Trophoblast cell (in vitro differentiated cells and primary cell): ENCODE measurements around the gene LRMDA.

Experiments used
- DNase-seq, 2 donors: peaks; one replicate each; pipeline ENCODE4 v3.0.0-alpha.2; 2016
- H2AFZ ChIP-seq: 2 replicates; pipeline ENCODE4 v1.6.1; 2013; ENCODE audit warnings: low read length, moderate library complexity, mild to moderate bottlenecking; ENCODE audit not compliant: insufficient read depth, poor library complexity
- H2AK5ac ChIP-seq: 2 replicates; pipeline ENCODE4 v1.6.1; 2013; ENCODE audit warnings: mild to moderate bottlenecking, low read length
- H2BK120ac ChIP-seq: 2 replicates; pipeline ENCODE4 v1.6.1; 2013; ENCODE audit warnings: low read length, mild to moderate bottlenecking, moderate library complexity; ENCODE audit not compliant: insufficient read depth, poor library complexity
- H2BK12ac ChIP-seq: 2 replicates; pipeline ENCODE4 v1.6.1; 2013; ENCODE audit warnings: mild to moderate bottlenecking, low read length, moderate library complexity
- H2BK5ac ChIP-seq: 2 replicates; pipeline ENCODE4 v1.6.1; 2013; ENCODE audit warnings: low read length, low read depth, moderate library complexity, mild to moderate bottlenecking; ENCODE audit not compliant: poor library complexity
- H3K14ac ChIP-seq: 2 replicates; pipeline ENCODE4 v1.6.1; 2013; ENCODE audit warnings: mild to moderate bottlenecking, low read length
- H3K18ac ChIP-seq: 2 replicates; pipeline ENCODE4 v1.6.1; 2013; ENCODE audit warnings: mild to moderate bottlenecking, low read length
- H3K23ac ChIP-seq: 2 replicates; pipeline ENCODE4 v1.6.1; 2013; ENCODE audit warnings: low read length
- H3K27ac ChIP-seq: 2 replicates; pipeline ENCODE4 v1.5.1; 2013; ENCODE audit warnings: low read depth, mild to moderate bottlenecking, inconsistent platforms, low read length, moderate library complexity
- H3K27me3 ChIP-seq: 2 replicates; pipeline ENCODE4 v1.6.1; 2013; ENCODE audit warnings: inconsistent platforms, mild to moderate bottlenecking, low read length, moderate library complexity; ENCODE audit not compliant: insufficient read depth
- H3K36me3 ChIP-seq, 2 experiments: 1 replicate in 1 of 2; 2 replicates in 1 of 2; pipeline ENCODE4 v1.6.1; 2013; ENCODE audit warnings: low read length in 2 of 2, mild to moderate bottlenecking in 2 of 2, moderate library complexity in 1 of 2; ENCODE audit not compliant: insufficient read depth in 2 of 2, control insufficient read depth in 1 of 2
- H3K4ac ChIP-seq: 2 replicates; pipeline ENCODE4 v1.6.1; 2013; ENCODE audit warnings: low read depth, mild to moderate bottlenecking, low read length, moderate library complexity
- H3K4me1 ChIP-seq, 2 experiments: 1 replicate in 1 of 2; 2 replicates in 1 of 2; pipeline ENCODE4 v1.6.1; 2013; ENCODE audit warnings: low read length in 2 of 2, mild to moderate bottlenecking in 2 of 2, moderate library complexity in 1 of 2; ENCODE audit not compliant: insufficient read depth in 2 of 2, control insufficient read depth in 1 of 2
- H3K4me2 ChIP-seq: 2 replicates; pipeline ENCODE4 v1.6.1; 2013; ENCODE audit warnings: inconsistent platforms, mild to moderate bottlenecking, low read length, moderate library complexity
- H3K4me3 ChIP-seq: 2 replicates; pipeline ENCODE4 v1.5.1; 2013; ENCODE audit warnings: mild to moderate bottlenecking, low read depth, low read length, inconsistent platforms
- H3K79me1 ChIP-seq: one replicate; pipeline ENCODE4 v1.6.1; 2013; ENCODE audit warnings: low read length
- H3K79me2 ChIP-seq: 2 replicates; pipeline ENCODE4 v1.6.1; 2013; ENCODE audit warnings: low read length, mild to moderate bottlenecking; ENCODE audit not compliant: control insufficient read depth, insufficient read depth, poor library complexity
- H3K9ac ChIP-seq: 2 replicates; pipeline ENCODE4 v1.6.1; 2013; ENCODE audit warnings: mild to moderate bottlenecking, low read length
- H3K9me3 ChIP-seq: 2 replicates; pipeline ENCODE4 v1.6.1; 2013; ENCODE audit warnings: low read depth, mild to moderate bottlenecking, control low read depth, inconsistent platforms, low read length; ENCODE audit not compliant: insufficient read depth
- H4K12ac ChIP-seq: 2 replicates; pipeline ENCODE4 v1.6.1; 2013; ENCODE audit warnings: low read depth, mild to moderate bottlenecking, low read length, moderate library complexity
- H4K8ac ChIP-seq: 2 replicates; pipeline ENCODE4 v1.6.1; 2013; ENCODE audit warnings: low read depth, mild to moderate bottlenecking, low read length, moderate library complexity
- H4K91ac ChIP-seq: one replicate; pipeline ENCODE4 v1.6.1; 2013; ENCODE audit warnings: low read depth, mild to moderate bottlenecking, low read length, moderate library complexity
- WGBS: extraction: QIAGEN DNeasy Blood & Tissue Kit; methylation state at CpG from one replicate; pipeline ENCODE4 v1.1.7; 2013; ENCODE audit warnings: missing lambda C conversion rate; ENCODE audit not compliant: insufficient read length, insufficient coverage; ENCODE audit errors: extremely low coverage; 5-methylcytosine and 5-hydroxymethylcytosine counted together

The LRMDA gene

GRCh38 chr10:76117949-76118348 lies 686.5 kb downstream of the LRMDA start:
- H4K91ac ChIP-seq, result no peak overlapping the region
- no peak overlapping the region for H2AK5ac ChIP-seq
- no peak overlapping the region for H4K12ac ChIP-seq
- H3K27me3 ChIP-seq, result no peaks in the 10 kb centered on the region
- no peak for DNase-seq
- no peak overlapping the region for H3K27ac ChIP-seq
- no peak overlapping the region for H3K4ac ChIP-seq
- no peak overlapping the region for H3K18ac ChIP-seq
- peaks cover 4% of the 10 kb centered on the region for H3K9me3 ChIP-seq
- H2BK5ac ChIP-seq, result no peak overlapping the region
- no peak overlapping the region for H3K9ac ChIP-seq
- no peak overlapping the region for H3K23ac ChIP-seq
- H2AFZ ChIP-seq, result no peak overlapping the region
- peaks cover 14% of the 10 kb centered on the region for H3K79me1 ChIP-seq
- no peak overlapping the region for H3K4me2 ChIP-seq
- peak overlapping the region; percentile 42 for H2BK12ac ChIP-seq
- H4K8ac ChIP-seq, result no peak overlapping the region
- no peak overlapping the region for H3K14ac ChIP-seq
- H3K36me3 ChIP-seq, result no peaks in the 10 kb centered on the region
- H3K79me2 ChIP-seq, result peaks cover 1% of the 10 kb centered on the region
- H3K4me1 ChIP-seq, result peaks cover 10 to 21% of the 10 kb centered on the region in 2 experiments
- no peak overlapping the region for H3K4me3 ChIP-seq
- no peak overlapping the region for H2BK120ac ChIP-seq

DNA sequence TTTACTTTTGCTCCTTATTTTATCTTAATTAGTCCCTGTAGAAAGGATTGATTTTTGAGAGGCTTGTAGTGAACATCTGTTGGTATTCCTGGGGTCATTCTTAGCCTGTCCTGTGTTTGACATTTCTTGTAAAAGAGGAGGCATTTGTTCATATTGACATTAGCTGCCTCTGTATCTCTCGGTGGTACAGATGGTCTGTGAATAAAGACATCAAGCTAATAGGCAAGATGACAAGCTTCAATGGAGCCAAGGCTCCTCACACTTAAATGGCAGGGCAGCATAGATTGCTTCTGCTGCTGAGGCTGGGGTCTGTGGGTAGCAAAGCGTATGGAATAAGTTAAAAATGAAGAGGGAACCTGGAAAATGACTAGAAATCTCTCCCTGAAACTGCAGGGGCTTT lies 687.6 kb downstream of the LRMDA start:
- Histone ChIP-seq H3K79me1 (peaks cover 6% of the 10 kb centered on the region), H4K8ac (no peak overlapping the region), H4K12ac (no peak overlapping the region), H3K4me3 (no peak overlapping the region), H3K9ac (no peak overlapping the region), H4K91ac (no peak overlapping the region), H3K4ac (no peak overlapping the region), H3K14ac (no peak overlapping the region), H2BK5ac (no peak overlapping the region), H3K9me3 (peaks cover 4% of the 10 kb centered on the region), H2BK120ac (no peak overlapping the region), H2AK5ac (no peak overlapping the region), H3K23ac (no peak overlapping the region), H3K4me2 (no peak overlapping the region), H3K79me2 (peaks cover 1% of the 10 kb centered on the region), H3K27me3 (no peaks in the 10 kb centered on the region), H2AFZ (no peak overlapping the region), H2BK12ac (no peak overlapping the region), H3K18ac (no peak overlapping the region), H3K36me3 (no peaks in the 10 kb centered on the region), H3K4me1 (peaks cover 2 to 15% of the 10 kb centered on the region in 2 experiments), H3K27ac (no peak overlapping the region)
- DNase-seq, result no peak
- no CpG with 5 or more reads among the region's 2 CpGs for WGBS

- Histone ChIP-seq H4K8ac (no peak overlapping the region), H3K79me1 (peaks cover 4% of the 10 kb centered on the region)
Observed at GRCh38 chr10:76119515-76119914, 688.1 kb downstream of the LRMDA start.

GRCh38 chr10:76122056-76122455 lies 690.6 kb downstream of the LRMDA start:
- peaks cover 2% of the 10 kb centered on the region for H3K79me1 ChIP-seq
- no peak overlapping the region for H4K8ac ChIP-seq
- no peaks in the 10 kb centered on the region for H3K36me3 ChIP-seq
- H2BK5ac ChIP-seq, result no peak overlapping the region
- no peak for DNase-seq
- no peak overlapping the region for H2AK5ac ChIP-seq
- H3K23ac ChIP-seq, result no peak overlapping the region
- no peak overlapping the region for H3K18ac ChIP-seq
- H3K4me3 ChIP-seq, result no peak overlapping the region
- H2BK120ac ChIP-seq, result no peak overlapping the region
- no peak overlapping the region for H3K4me2 ChIP-seq
- H3K9me3 ChIP-seq, result no peaks in the 10 kb centered on the region
- no peak overlapping the region for H4K91ac ChIP-seq
- no peaks in the 10 kb centered on the region for H3K79me2 ChIP-seq
- no peak overlapping the region for H3K9ac ChIP-seq
- H3K27me3 ChIP-seq, result no peaks in the 10 kb centered on the region
- H3K14ac ChIP-seq, result no peak overlapping the region
- H3K27ac ChIP-seq, result no peak overlapping the region
- H3K4me1 ChIP-seq, result peaks cover 0 to 5% of the 10 kb centered on the region in 2 experiments
- WGBS, result no CpG with 5 or more reads among the region's 4 CpGs
- no peak overlapping the region for H2BK12ac ChIP-seq
- H3K4ac ChIP-seq, result no peak overlapping the region
- no peak overlapping the region for H2AFZ ChIP-seq
- no peak overlapping the region for H4K12ac ChIP-seq

More at GRCh38 chr10:76119515-76119914, 688.1 kb downstream of the LRMDA start:
- H3K23ac ChIP-seq, result no peak overlapping the region
- peaks cover 4% of the 10 kb centered on the region for H3K9me3 ChIP-seq
- no peak overlapping the region for H3K4me3 ChIP-seq
- peaks cover 1% of the 10 kb centered on the region for H3K79me2 ChIP-seq
- peaks cover 0 to 11% of the 10 kb centered on the region in 2 experiments for H3K4me1 ChIP-seq
- H3K4ac ChIP-seq, result no peak overlapping the region
- no peak overlapping the region for H2AFZ ChIP-seq
- no peak overlapping the region for H4K91ac ChIP-seq
- no CpG with 5 or more reads among the region's 1 CpG for WGBS
- H3K14ac ChIP-seq, result no peak overlapping the region
- no peak overlapping the region for H3K4me2 ChIP-seq
- no peak overlapping the region for H2BK12ac ChIP-seq
- no peak overlapping the region for H2BK5ac ChIP-seq
- no peak overlapping the region for H3K18ac ChIP-seq
- H2AK5ac ChIP-seq, result no peak overlapping the region
- no peaks in the 10 kb centered on the region for H3K36me3 ChIP-seq
- H3K9ac ChIP-seq, result no peak overlapping the region
- H2BK120ac ChIP-seq, result no peak overlapping the region
- DNase-seq, result no peak
- H3K27ac ChIP-seq, result no peak overlapping the region
- H3K27me3 ChIP-seq, result no peaks in the 10 kb centered on the region
- H4K12ac ChIP-seq, result no peak overlapping the region
